Nephron (organoid): ENCODE measurements around the gene MAN2A1.

Experiments used
- H3K27ac Mint-ChIP-seq, 3 experiments: 2 replicates each; pipeline ENCODE4 v1.8.0; 2020; ENCODE audit warnings: mixed read lengths in 3 of 3, mild to moderate bottlenecking in 2 of 3, moderate library complexity in 1 of 3
- H3K27me3 Mint-ChIP-seq: 2 replicates; pipeline ENCODE4 v1.8.0; 2021; ENCODE audit warnings: low read depth, mild to moderate bottlenecking, moderate library complexity, mixed read lengths
- H3K36me3 Mint-ChIP-seq: 2 replicates; pipeline ENCODE4 v1.8.0; 2020; ENCODE audit warnings: low read depth, mixed read lengths
- H3K4me1 Mint-ChIP-seq: 2 replicates; pipeline ENCODE4 v1.8.0; 2020; ENCODE audit warnings: mixed read lengths
- H3K4me3 Mint-ChIP-seq, 3 experiments: 2 replicates each; pipeline ENCODE4 v1.8.0; 2020; ENCODE audit warnings: mild to moderate bottlenecking in 3 of 3, mixed read lengths in 3 of 3, moderate library complexity in 2 of 3
- H3K9me3 Mint-ChIP-seq: 2 replicates; pipeline ENCODE4 v1.8.0; 2020; ENCODE audit warnings: mixed read lengths
- TF ChIP-seq, protein P1 (sequence below), 3 experiments: fragments of 200-600 bp; sonication (generic); IDR thresholded peaks; one replicate each; pipeline ENCODE4 v1.5.0; 2021; ENCODE audit warnings: antibody characterized with exemption in 3 of 3; ENCODE audit not compliant: unreplicated experiment in 3 of 3

Gene MAN2A1

DNA sequence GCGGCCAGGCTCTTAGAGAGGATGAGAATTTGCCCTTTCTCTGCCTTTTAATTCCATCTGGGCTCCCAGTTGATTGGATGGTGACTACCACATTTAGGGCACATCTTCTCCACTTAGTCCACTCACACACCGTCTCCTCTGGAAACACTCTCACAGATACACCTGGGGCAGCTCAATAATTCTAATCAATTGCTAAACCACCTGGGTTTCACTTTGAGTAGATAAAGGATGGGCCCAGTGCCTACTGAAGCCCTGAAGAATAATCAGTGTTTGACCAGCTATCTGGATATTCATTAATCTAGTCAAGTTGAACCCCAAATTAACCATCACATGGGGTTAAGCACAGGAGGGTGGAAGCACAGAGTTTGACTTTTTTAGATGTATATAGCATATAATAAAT lies 19.1 kb downstream of the MAN2A1 start:
- no peak overlapping the region for H3K4me3 Mint-ChIP-seq
- TF ChIP-seq, protein P1, sequence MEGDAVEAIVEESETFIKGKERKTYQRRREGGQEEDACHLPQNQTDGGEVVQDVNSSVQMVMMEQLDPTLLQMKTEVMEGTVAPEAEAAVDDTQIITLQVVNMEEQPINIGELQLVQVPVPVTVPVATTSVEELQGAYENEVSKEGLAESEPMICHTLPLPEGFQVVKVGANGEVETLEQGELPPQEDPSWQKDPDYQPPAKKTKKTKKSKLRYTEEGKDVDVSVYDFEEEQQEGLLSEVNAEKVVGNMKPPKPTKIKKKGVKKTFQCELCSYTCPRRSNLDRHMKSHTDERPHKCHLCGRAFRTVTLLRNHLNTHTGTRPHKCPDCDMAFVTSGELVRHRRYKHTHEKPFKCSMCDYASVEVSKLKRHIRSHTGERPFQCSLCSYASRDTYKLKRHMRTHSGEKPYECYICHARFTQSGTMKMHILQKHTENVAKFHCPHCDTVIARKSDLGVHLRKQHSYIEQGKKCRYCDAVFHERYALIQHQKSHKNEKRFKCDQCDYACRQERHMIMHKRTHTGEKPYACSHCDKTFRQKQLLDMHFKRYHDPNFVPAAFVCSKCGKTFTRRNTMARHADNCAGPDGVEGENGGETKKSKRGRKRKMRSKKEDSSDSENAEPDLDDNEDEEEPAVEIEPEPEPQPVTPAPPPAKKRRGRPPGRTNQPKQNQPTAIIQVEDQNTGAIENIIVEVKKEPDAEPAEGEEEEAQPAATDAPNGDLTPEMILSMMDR (IDR thresholded peaks at IDR 0.05; ENCODE audit: unreplicated experiment in 3 of 3) = no peak
- no peak overlapping the region for H3K27ac Mint-ChIP-seq
- H3K9me3 Mint-ChIP-seq = no peaks in the 10 kb centered on the region
- H3K36me3 Mint-ChIP-seq = peaks cover 12% of the 10 kb centered on the region
- no peaks in the 10 kb centered on the region for H3K27me3 Mint-ChIP-seq
- H3K4me1 Mint-ChIP-seq = peaks cover 35% of the 10 kb centered on the region

DNA sequence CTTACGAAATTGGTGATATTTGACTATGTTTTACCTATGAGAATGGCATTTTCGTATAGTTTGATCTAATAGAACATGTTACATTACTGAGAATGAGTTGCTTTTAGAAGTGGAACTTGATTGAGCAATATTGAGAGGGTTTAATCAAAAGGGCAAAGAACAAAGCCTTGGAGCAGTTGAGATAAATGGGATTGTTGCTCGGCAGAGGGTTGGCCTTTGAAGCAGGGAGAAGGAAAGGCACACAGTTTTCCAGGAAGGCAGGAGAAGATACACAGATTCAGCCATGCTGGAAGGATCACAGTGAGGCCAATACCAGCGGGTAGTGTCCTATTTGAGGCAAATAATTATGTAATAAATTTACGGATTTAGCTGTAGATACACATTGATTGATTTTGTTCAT lies 19.5 kb downstream of the MAN2A1 start:
- TF ChIP-seq, protein P1 (IDR thresholded peaks at IDR 0.05; ENCODE audit: unreplicated experiment in 3 of 3) = no peak
- Mint-ChIP-seq H3K27me3 (no peaks in the 10 kb centered on the region), H3K36me3 (peaks cover 12% of the 10 kb centered on the region), H3K27ac (no peak overlapping the region), H3K4me3 (no peak overlapping the region), H3K9me3 (no peaks in the 10 kb centered on the region), H3K4me1 (peaks cover 31% of the 10 kb centered on the region)

DNA sequence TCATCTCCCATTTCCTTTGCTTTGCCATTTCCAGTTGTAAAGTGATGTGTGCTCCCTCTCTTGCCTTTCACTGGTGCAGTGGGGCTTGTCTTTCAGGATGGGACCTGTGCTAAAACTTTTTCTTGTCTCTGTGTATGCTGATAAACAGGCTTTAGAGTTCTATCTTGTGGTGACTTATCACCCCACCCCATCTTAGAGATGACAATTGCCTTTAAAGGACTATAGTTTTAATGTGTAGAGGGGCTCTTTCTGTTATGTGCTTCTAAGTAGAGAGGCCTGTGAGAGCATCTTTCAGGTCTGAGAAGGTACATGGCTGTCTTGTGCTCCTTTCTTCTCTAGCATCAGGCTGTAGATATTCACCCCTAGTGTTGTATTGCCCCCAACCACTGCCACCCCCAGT lies 21.9 kb downstream of the MAN2A1 start:
- Mint-ChIP-seq H3K36me3 (peaks cover 16% of the 10 kb centered on the region), H3K4me3 (no peak overlapping the region), H3K9me3 (no peaks in the 10 kb centered on the region), H3K27ac (no peak overlapping the region), H3K27me3 (no peaks in the 10 kb centered on the region), H3K4me1 (peaks cover 16% of the 10 kb centered on the region)
- TF ChIP-seq, protein P1 (IDR thresholded peaks at IDR 0.05; ENCODE audit: unreplicated experiment in 3 of 3) = no peak

DNA sequence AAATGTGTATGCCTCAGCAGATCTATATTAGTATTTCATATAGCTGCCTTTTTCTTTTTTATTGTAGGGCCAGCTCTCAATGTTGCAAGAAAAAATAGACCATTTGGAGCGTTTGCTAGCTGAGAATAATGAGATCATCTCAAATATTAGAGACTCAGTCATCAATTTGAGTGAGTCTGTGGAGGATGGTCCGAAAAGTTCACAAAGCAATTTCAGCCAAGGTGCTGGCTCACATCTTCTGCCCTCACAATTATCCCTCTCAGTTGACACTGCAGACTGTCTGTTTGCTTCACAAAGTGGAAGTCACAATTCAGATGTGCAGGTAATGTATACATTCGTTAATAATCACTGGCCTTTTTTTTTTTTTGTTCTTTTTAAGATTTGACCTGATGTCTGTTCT lies 23.7 kb downstream of the MAN2A1 start:
- no peak overlapping the region for H3K4me3 Mint-ChIP-seq
- H3K4me1 Mint-ChIP-seq = peaks cover 16% of the 10 kb centered on the region
- no peaks in the 10 kb centered on the region for H3K27me3 Mint-ChIP-seq
- H3K36me3 Mint-ChIP-seq = peaks cover 13% of the 10 kb centered on the region
- no peak overlapping the region for H3K27ac Mint-ChIP-seq
- TF ChIP-seq, protein P1 (IDR thresholded peaks at IDR 0.05; ENCODE audit: unreplicated experiment in 3 of 3) = no peak
- no peaks in the 10 kb centered on the region for H3K9me3 Mint-ChIP-seq

DNA sequence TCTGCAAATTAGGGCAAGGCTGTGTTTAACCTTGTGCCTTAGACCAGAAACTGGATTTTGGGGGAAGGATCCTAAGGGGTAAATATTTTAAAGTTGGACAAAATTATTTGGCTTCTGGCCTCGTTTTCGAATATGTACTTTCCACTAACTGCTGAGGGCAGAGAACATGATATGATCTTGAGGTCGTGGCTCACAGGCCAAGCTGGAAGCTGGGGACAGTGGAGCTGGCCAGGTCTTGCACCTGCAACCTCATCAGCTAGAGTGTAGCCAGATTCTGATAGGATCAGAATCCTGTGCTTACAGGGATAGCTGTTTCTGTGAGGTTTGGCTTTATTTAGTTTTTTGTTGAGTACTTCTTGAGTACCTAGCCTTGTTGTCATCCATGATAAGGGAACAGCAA lies 24.9 kb downstream of the MAN2A1 start:
- H3K9me3 Mint-ChIP-seq = no peaks in the 10 kb centered on the region
- H3K36me3 Mint-ChIP-seq = peaks cover 15% of the 10 kb centered on the region
- H3K4me1 Mint-ChIP-seq = peaks cover 16% of the 10 kb centered on the region
- no peak overlapping the region for H3K27ac Mint-ChIP-seq
- H3K27me3 Mint-ChIP-seq = no peaks in the 10 kb centered on the region
- TF ChIP-seq, protein P1 (IDR thresholded peaks at IDR 0.05; ENCODE audit: unreplicated experiment in 3 of 3) = no peak
- H3K4me3 Mint-ChIP-seq = no peak overlapping the region

DNA sequence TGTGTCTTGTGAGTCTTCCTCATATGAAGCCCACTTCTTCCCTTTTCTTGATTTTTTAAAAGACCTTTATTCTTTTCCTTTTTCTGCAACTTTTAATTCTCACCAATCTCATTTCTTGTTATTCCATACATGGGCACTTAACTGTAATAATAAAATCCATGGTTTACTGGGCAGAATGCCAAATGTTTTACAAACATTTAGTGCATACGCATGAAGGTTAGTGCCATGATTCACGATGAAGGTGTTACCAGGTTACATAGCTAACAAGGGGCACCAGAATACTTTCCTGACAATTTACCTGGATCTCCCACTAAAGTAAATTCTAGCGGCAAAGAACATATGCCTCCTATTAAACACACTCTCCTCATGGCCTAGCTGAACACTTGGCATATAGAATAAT lies 28.5 kb downstream of the MAN2A1 start:
- no peak overlapping the region for H3K27ac Mint-ChIP-seq
- H3K27me3 Mint-ChIP-seq = no peaks in the 10 kb centered on the region
- peaks cover 15% of the 10 kb centered on the region for H3K36me3 Mint-ChIP-seq
- TF ChIP-seq, protein P1 (IDR thresholded peaks at IDR 0.05; ENCODE audit: unreplicated experiment in 3 of 3) = no peak
- H3K4me3 Mint-ChIP-seq = no peak overlapping the region
- H3K4me1 Mint-ChIP-seq = peaks cover 8% of the 10 kb centered on the region
- no peaks in the 10 kb centered on the region for H3K9me3 Mint-ChIP-seq
